MM.1S (cell line): ENCODE results near the gene CD109.

Source experiments
- DNase-seq: peaks from one replicate; pipeline ENCODE4 v3.0.0-alpha.2; 2015
- H2AFZ ChIP-seq: fragments of 300-600 bp; sonication (generic); 2 replicates; pipeline ENCODE4 v1.6.0; 2016; ENCODE audit warnings: antibody characterized with exemption, low read length
- H3F3A ChIP-seq: fragments of 300-600 bp; sonication (generic); 2 replicates; pipeline ENCODE4 v1.6.1; 2016; ENCODE audit warnings: mild to moderate bottlenecking, antibody characterized with exemption, low read length, moderate library complexity, mixed read lengths; ENCODE audit not compliant: insufficient read depth
- H3K27ac ChIP-seq: fragments of 300-600 bp; sonication (generic); 2 replicates; pipeline ENCODE4 v1.5.1; 2016; ENCODE audit warnings: mild to moderate bottlenecking, low read length
- H3K27me3 ChIP-seq: fragments of 300-600 bp; sonication (generic); replicated peaks from 2 replicates; pipeline ENCODE4 v1.6.0; 2016; ENCODE audit warnings: low read length; ENCODE audit not compliant: insufficient read depth
- H3K36me3 ChIP-seq: fragments of 300-600 bp; sonication (generic); replicated peaks from 2 replicates; pipeline ENCODE4 v1.6.1; 2016; ENCODE audit warnings: mild to moderate bottlenecking, low read length, mixed read lengths; ENCODE audit not compliant: insufficient read depth
- H3K4me1 ChIP-seq: fragments of 300-600 bp; sonication (generic); 2 replicates; pipeline ENCODE4 v1.6.1; 2016; ENCODE audit warnings: low read length, mixed read lengths
- H3K4me2 ChIP-seq: fragments of 300-600 bp; sonication (generic); 2 replicates; pipeline ENCODE4 v1.6.0; 2016; ENCODE audit warnings: low read depth, low read length
- H3K4me3 ChIP-seq: fragments of 300-600 bp; sonication (generic); 2 replicates; pipeline ENCODE4 v1.5.1; 2016; ENCODE audit warnings: low read length, mixed read lengths
- H3K79me2 ChIP-seq: fragments of 300-600 bp; sonication (generic); 2 replicates; pipeline ENCODE4 v1.6.1; 2016; ENCODE audit warnings: mixed run types, low read length, mixed read lengths
- H3K9ac ChIP-seq: fragments of 300-600 bp; sonication (generic); 2 replicates; pipeline ENCODE4 v1.6.1; 2016; ENCODE audit warnings: low read length, mixed read lengths
- H3K9me2 ChIP-seq: fragments of 300-600 bp; sonication (generic); replicated peaks from 2 replicates; pipeline ENCODE4 v1.6.1; 2016; ENCODE audit warnings: mild to moderate bottlenecking, low read length, mixed read lengths; ENCODE audit not compliant: insufficient read depth
- H3K9me3 ChIP-seq: fragments of 300-600 bp; sonication (generic); replicated peaks from 2 replicates; pipeline ENCODE4 v1.6.1; 2016; ENCODE audit warnings: mild to moderate bottlenecking, low read length, mixed read lengths; ENCODE audit not compliant: insufficient read depth
- H4K20me1 ChIP-seq: fragments of 300-600 bp; sonication (generic); 2 replicates; pipeline ENCODE4 v1.6.1; 2016; ENCODE audit warnings: mild to moderate bottlenecking, low read length, moderate library complexity, mixed read lengths; ENCODE audit not compliant: insufficient read depth
- CTCF ChIP-seq: fragments of 300-600 bp; sonication (generic); IDR thresholded peaks from 2 replicates; pipeline ENCODE4 v1.5.1; 2016; ENCODE audit warnings: antibody characterized with exemption, low read length, mixed read lengths
- EZH2 ChIP-seq: fragments of 300-600 bp; sonication (generic); optimal IDR thresholded peaks from 2 replicates; pipeline ENCODE3; 2017; ENCODE audit warnings: low read depth, mild to moderate bottlenecking, antibody characterized with exemption, low read length, mixed read lengths
- EZH2phosphoT487 ChIP-seq: fragments of 300-600 bp; sonication (generic); IDR thresholded peaks from 2 replicates; pipeline ENCODE4 v1.6.1; 2018; ENCODE audit warnings: antibody characterized with exemption, low read length

CD109 gene

DNA sequence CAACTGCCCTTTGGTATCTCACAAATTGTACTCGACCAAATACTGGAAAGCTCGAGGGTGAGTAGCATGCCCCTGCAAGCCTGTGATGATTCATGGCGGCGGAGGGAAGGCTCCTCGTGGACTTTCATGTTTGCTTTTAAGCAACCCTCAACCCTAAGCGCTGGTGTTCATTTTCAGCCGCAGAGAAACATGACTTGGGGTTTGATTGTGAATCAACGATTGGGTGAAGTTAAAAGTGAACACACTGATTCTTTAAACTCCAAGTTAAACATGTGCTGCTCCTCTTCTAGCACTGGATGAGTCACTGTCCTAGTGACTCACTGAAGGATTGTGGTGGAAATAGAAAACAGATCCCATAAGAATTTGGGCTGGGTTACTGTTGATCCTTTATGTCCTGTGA, 8.3 kb downstream of the CD109 start:
- Histone ChIP-seq H3K4me2 (no peak overlapping the region), H3K36me3 (no peaks in the 10 kb centered on the region), H3K4me3 (no peak overlapping the region), H3K27me3 (no peaks in the 10 kb centered on the region), H3K9me3 (no peaks in the 10 kb centered on the region), H3K4me1 (peaks cover 8% of the 10 kb centered on the region), H3K9ac (no peak overlapping the region), H3K27ac (no peak overlapping the region), H3F3A (no peaks in the 10 kb centered on the region), H4K20me1 (no peaks in the 10 kb centered on the region), H3K79me2 (no peaks in the 10 kb centered on the region), H2AFZ (no peak overlapping the region), H3K9me2 (no peaks in the 10 kb centered on the region)
- TF ChIP-seq CTCF: no peak
- TF ChIP-seq EZH2phosphoT487: no peak
- no peak for TF ChIP-seq EZH2
- DNase-seq: no peak

DNA sequence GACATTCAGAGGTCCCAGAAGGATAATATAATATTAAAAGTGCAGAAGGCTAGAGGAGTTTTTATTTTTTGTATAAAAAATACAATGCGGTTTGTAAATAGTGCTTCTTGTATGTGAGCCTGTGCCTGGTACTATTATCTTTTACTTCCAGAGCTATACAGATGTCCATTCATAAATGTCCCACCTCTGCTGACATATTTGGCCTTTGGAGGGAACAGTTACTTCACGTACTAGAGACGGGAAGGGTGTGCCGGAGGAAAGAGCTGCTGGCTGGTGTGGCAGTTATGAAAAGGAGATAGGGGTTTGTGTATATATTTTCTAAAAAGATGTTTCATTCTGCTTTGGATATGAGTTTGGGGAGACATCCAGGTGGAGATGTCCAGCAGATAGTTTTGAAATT, 8.8 kb downstream of the CD109 start:
- Histone ChIP-seq H3K27me3 (no peaks in the 10 kb centered on the region), H4K20me1 (no peaks in the 10 kb centered on the region), H3K27ac (no peak overlapping the region), H3K4me1 (peaks cover 8% of the 10 kb centered on the region), H3K4me3 (no peak overlapping the region), H3F3A (no peaks in the 10 kb centered on the region), H3K4me2 (no peak overlapping the region), H3K9ac (no peak overlapping the region), H3K9me3 (no peaks in the 10 kb centered on the region), H3K9me2 (no peaks in the 10 kb centered on the region), H3K79me2 (no peaks in the 10 kb centered on the region), H2AFZ (no peak overlapping the region), H3K36me3 (no peaks in the 10 kb centered on the region)
- TF ChIP-seq EZH2 (no peak), CTCF (no peak), EZH2phosphoT487 (no peak)
- no peak for DNase-seq

DNA sequence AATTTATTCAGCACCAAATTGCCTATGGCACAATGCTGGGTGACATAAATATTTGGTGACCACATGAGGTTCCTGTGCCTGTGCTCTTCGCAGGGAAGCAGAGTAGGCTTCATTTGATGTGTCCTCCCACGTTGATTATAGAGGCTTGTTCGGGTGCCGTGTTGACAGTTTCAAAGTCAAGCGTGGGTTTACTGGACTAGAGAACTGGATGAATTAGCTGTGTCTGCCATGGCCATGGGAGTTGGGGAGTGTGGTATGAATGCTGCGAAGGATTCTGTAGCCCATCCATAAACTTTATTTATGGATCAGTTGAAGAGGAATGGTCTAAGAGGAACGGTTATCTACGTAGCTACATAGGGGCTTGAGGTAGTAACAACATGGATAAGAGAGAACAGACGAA, 11.0 kb downstream of the CD109 start:
- TF ChIP-seq EZH2 (no peak), CTCF (no peak), EZH2phosphoT487 (no peak)
- H3K4me3 ChIP-seq: no peak overlapping the region
- no peaks in the 10 kb centered on the region for H3K36me3 ChIP-seq
- no peak overlapping the region for H3K9ac ChIP-seq
- H3K27me3 ChIP-seq: no peaks in the 10 kb centered on the region
- peaks cover 8% of the 10 kb centered on the region for H3K4me1 ChIP-seq
- H3K27ac ChIP-seq: no peak overlapping the region
- H3K9me2 ChIP-seq: no peaks in the 10 kb centered on the region
- no peak for DNase-seq
- H3K4me2 ChIP-seq: no peak overlapping the region
- no peaks in the 10 kb centered on the region for H3F3A ChIP-seq
- no peak overlapping the region for H2AFZ ChIP-seq
- H3K79me2 ChIP-seq: no peaks in the 10 kb centered on the region
- H4K20me1 ChIP-seq: no peaks in the 10 kb centered on the region
- no peaks in the 10 kb centered on the region for H3K9me3 ChIP-seq

GRCh38 chr6:73710470-73710869, 14.5 kb downstream of the CD109 start:
- Histone ChIP-seq H4K20me1 (no peaks in the 10 kb centered on the region), H3K27me3 (no peaks in the 10 kb centered on the region), H3K9me2 (no peaks in the 10 kb centered on the region), H3K27ac (no peak overlapping the region), H3F3A (no peaks in the 10 kb centered on the region), H3K4me3 (no peak overlapping the region), H3K79me2 (no peaks in the 10 kb centered on the region), H2AFZ (no peak overlapping the region), H3K36me3 (no peaks in the 10 kb centered on the region), H3K4me1 (no peaks in the 10 kb centered on the region), H3K9me3 (no peaks in the 10 kb centered on the region), H3K9ac (no peak overlapping the region), H3K4me2 (no peak overlapping the region)
- DNase-seq: no peak
- TF ChIP-seq EZH2phosphoT487 (no peak), CTCF (no peak), EZH2 (no peak)
